Middle frontal gyrus (tissue), 1 donor: ENCODE measurements around the gene GNB2.

Experiments used
- DNase-seq: peaks from one replicate; pipeline ENCODE4 v3.0.0-alpha.2; 2015; ENCODE audit warnings: low spot score; ENCODE audit errors: extremely low spot score

GNB2 gene

GRCh38 chr7:100680576-100681271 is 7.2 kb downstream of the GNB2 start:
- DNase-seq: no peak

GRCh38 chr7:100681491-100682227 is 8.1 kb downstream of the GNB2 start:
- no peak for DNase-seq

- no peak for DNase-seq
Observed at GRCh38 chr7:100682228-100682741, 8.7 kb downstream of the GNB2 start.

- DNase-seq: no peak
Observed at GRCh38 chr7:100682991-100683658, 9.6 kb downstream of the GNB2 start.

- DNase-seq: no peak
Observed at GRCh38 chr7:100683659-100684533, 10.4 kb downstream of the GNB2 start.

- no peak for DNase-seq
Observed at GRCh38 chr7:100684534-100685042, 11.0 kb downstream of the GNB2 start.

GRCh38 chr7:100685049-100685605 is 11.6 kb downstream of the GNB2 start:
- DNase-seq: no peak

- DNase-seq: no peak
Observed at GRCh38 chr7:100685631-100686145, 12.1 kb downstream of the GNB2 start.

- DNase-seq: no peak
Observed at GRCh38 chr7:100686201-100686821, 12.8 kb downstream of the GNB2 start.

GRCh38 chr7:100686822-100687211 is 13.3 kb downstream of the GNB2 start:
- no peak for DNase-seq

GRCh38 chr7:100687261-100687660 is 13.7 kb downstream of the GNB2 start:
- DNase-seq: no peak

- DNase-seq: no peak
Observed at GRCh38 chr7:100687751-100688300, 14.3 kb downstream of the GNB2 start.

- no peak for DNase-seq
Observed at GRCh38 chr7:100688326-100688860, 14.9 kb downstream of the GNB2 start.

GRCh38 chr7:100689230-100690135 is 15.9 kb downstream of the GNB2 start:
- DNase-seq: no peak

GRCh38 chr7:100691676-100692577 is 18.4 kb downstream of the GNB2 start:
- peak; percentile 62 for DNase-seq

GRCh38 chr7:100692578-100692961 is 19.0 kb downstream of the GNB2 start:
- no peak for DNase-seq
